KMS-11 (cell line): ENCODE data around the gene AKNAD1.
"Not testable (repeated sequence)": the region's sequence is repeated elsewhere in the genome, so short reads cannot be mapped to it uniquely, and the experiment has no call there.

ENCODE experiments used
- H2AFZ ChIP-seq: fragments of 200-600 bp; sonication (generic); 2 replicates; pipeline ENCODE4 v1.6.1; 2016; ENCODE audit warnings: antibody characterized with exemption, mixed run types, low read depth
- H3K27ac ChIP-seq: fragments of 200-600 bp; sonication (generic); 2 replicates; pipeline ENCODE4 v1.6.1; 2016; ENCODE audit warnings: mild to moderate bottlenecking, mixed run types
- H3K27me3 ChIP-seq: fragments of 200-600 bp; sonication (generic); 2 replicates; pipeline ENCODE4 v1.6.1; 2017; ENCODE audit warnings: mild to moderate bottlenecking, low read depth, mixed run types, moderate library complexity; ENCODE audit not compliant: insufficient read depth
- H3K36me3 ChIP-seq: fragments of 200-600 bp; sonication (generic); 2 replicates; pipeline ENCODE4 v1.6.1; 2017; ENCODE audit warnings: mild to moderate bottlenecking, mixed run types; ENCODE audit not compliant: insufficient read depth
- H3K4me1 ChIP-seq: fragments of 200-600 bp; sonication (generic); 2 replicates; pipeline ENCODE4 v1.6.1; 2016; ENCODE audit warnings: mild to moderate bottlenecking, low read depth, mixed run types; ENCODE audit not compliant: poor library complexity, severe bottlenecking
- H3K4me2 ChIP-seq: fragments of 200-600 bp; sonication (generic); 2 replicates; pipeline ENCODE4 v1.7.0; 2016; ENCODE audit warnings: mild to moderate bottlenecking, mixed run types
- H3K4me3 ChIP-seq: fragments of 200-600 bp; sonication (generic); IDR thresholded peaks from 2 replicates; pipeline ENCODE4 v1.6.1; 2017; ENCODE audit warnings: low read depth, low read length, mixed read lengths; ENCODE audit not compliant: insufficient read depth
- H3K79me2 ChIP-seq: fragments of 200-600 bp; sonication (generic); 2 replicates; pipeline ENCODE4 v1.6.1; 2016; ENCODE audit warnings: low read depth, mixed run types; ENCODE audit not compliant: insufficient read depth
- H3K9ac ChIP-seq: fragments of 200-600 bp; sonication (generic); 2 replicates; pipeline ENCODE4 v1.6.1; 2016; ENCODE audit warnings: mild to moderate bottlenecking, mixed run types
- H4K20me1 ChIP-seq: fragments of 200-600 bp; sonication (generic); 2 replicates; pipeline ENCODE4 v1.6.1; 2016; ENCODE audit warnings: mild to moderate bottlenecking, mixed run types; ENCODE audit not compliant: insufficient read depth
- CTCF ChIP-seq: fragments of 200-600 bp; sonication (generic); conservative IDR thresholded peaks from 2 replicates; pipeline ENCODE4 v1.6.1; 2017; ENCODE audit warnings: low read depth, mild to moderate bottlenecking, antibody characterized with exemption, low read length, moderate library complexity, mixed read lengths

AKNAD1 gene

GRCh38 chr1:108896146-108897145 lies 39.6 kb upstream of the AKNAD1 start:
- H3K27ac ChIP-seq: no peak overlapping the region
- H2AFZ ChIP-seq: no peak overlapping the region
- no peaks in the 10 kb centered on the region for H3K27me3 ChIP-seq
- no peaks in the 10 kb centered on the region for H3K4me1 ChIP-seq
- no peak overlapping the region for H3K9ac ChIP-seq
- no peaks in the 10 kb centered on the region for H4K20me1 ChIP-seq
- no peak overlapping the region for H3K4me3 ChIP-seq
- H3K79me2 ChIP-seq: no peaks in the 10 kb centered on the region
- no peak overlapping the region for H3K4me2 ChIP-seq
- no peaks in the 10 kb centered on the region for H3K36me3 ChIP-seq
- no peak for TF ChIP-seq CTCF

GRCh38 chr1:108893141-108893530 lies 36.2 kb upstream of the AKNAD1 start:
- H3K79me2 ChIP-seq: no peaks in the 10 kb centered on the region
- TF ChIP-seq CTCF: no peak
- no peaks in the 10 kb centered on the region for H3K27me3 ChIP-seq
- no peak overlapping the region for H2AFZ ChIP-seq
- H3K4me1 ChIP-seq: no peaks in the 10 kb centered on the region
- H3K36me3 ChIP-seq: no peaks in the 10 kb centered on the region
- no peaks in the 10 kb centered on the region for H4K20me1 ChIP-seq
- H3K27ac ChIP-seq: no peak overlapping the region
- H3K4me2 ChIP-seq: no peak overlapping the region
- H3K9ac ChIP-seq: no peak overlapping the region
- no peak overlapping the region for H3K4me3 ChIP-seq

- TF ChIP-seq CTCF: no peak
- no peak overlapping the region for H3K4me3 ChIP-seq
- H3K9ac ChIP-seq: no peak overlapping the region
- H3K79me2 ChIP-seq: no peaks in the 10 kb centered on the region
- no peaks in the 10 kb centered on the region for H4K20me1 ChIP-seq
- no peak overlapping the region for H3K27ac ChIP-seq
- H2AFZ ChIP-seq: no peak overlapping the region
- H3K27me3 ChIP-seq: no peaks in the 10 kb centered on the region
- H3K4me1 ChIP-seq: no peaks in the 10 kb centered on the region
- no peak overlapping the region for H3K4me2 ChIP-seq
- no peaks in the 10 kb centered on the region for H3K36me3 ChIP-seq
Observed at GRCh38 chr1:108892356-108893140, 35.7 kb upstream of the AKNAD1 start.

- no peaks in the 10 kb centered on the region for H3K27me3 ChIP-seq
- H2AFZ ChIP-seq: no peak overlapping the region
- no peak overlapping the region for H3K4me3 ChIP-seq
- H3K27ac ChIP-seq: no peak overlapping the region
- H3K4me2 ChIP-seq: no peak overlapping the region
- H3K4me1 ChIP-seq: no peaks in the 10 kb centered on the region
- no peaks in the 10 kb centered on the region for H3K79me2 ChIP-seq
- no peaks in the 10 kb centered on the region for H4K20me1 ChIP-seq
- no peaks in the 10 kb centered on the region for H3K36me3 ChIP-seq
- no peak overlapping the region for H3K9ac ChIP-seq
- no peak for TF ChIP-seq CTCF
Observed at GRCh38 chr1:108889706-108890384, 33.0 kb upstream of the AKNAD1 start.

GRCh38 chr1:108889006-108889645 lies 32.2 kb upstream of the AKNAD1 start:
- H3K4me2 ChIP-seq, H3K9ac ChIP-seq, H4K20me1 ChIP-seq, H3K4me3 ChIP-seq, H2AFZ ChIP-seq, H3K27ac ChIP-seq, H3K27me3 ChIP-seq, H3K79me2 ChIP-seq, H3K4me1 ChIP-seq, H3K36me3 ChIP-seq: not testable (repeated sequence)
